Fibroblast of mammary gland (primary cell): Measurements from ENCODE around the gene MNS1.
"Not testable (repeated sequence)": the region's sequence is repeated elsewhere in the genome, so short reads cannot be mapped to it uniquely, and the experiment has no call there.

Source experiments
- DNase-seq: peaks from one replicate; pipeline ENCODE4 v3.0.0-alpha.2; 2010; ENCODE audit warnings: low read depth
- H3K4me3 ChIP-seq: 2 replicates; pipeline ENCODE4 v1.5.1; 2011; ENCODE audit warnings: low read depth, mild to moderate bottlenecking, low read length, moderate library complexity; ENCODE audit not compliant: control insufficient read depth
- CTCF ChIP-seq: conservative IDR thresholded peaks from 2 replicates; pipeline ENCODE4 v1.5.1; 2011; ENCODE audit warnings: low read depth, low read length, inconsistent platforms; ENCODE audit not compliant: control insufficient read depth, insufficient read depth

MNS1 gene

GRCh38 chr15:56491110-56491722, 26.3 kb upstream of the MNS1 start:
- H3K4me3 ChIP-seq, result no peak overlapping the region
- DNase-seq, result peak; percentile 78
- TF ChIP-seq CTCF, result peak; percentile 98

DNA sequence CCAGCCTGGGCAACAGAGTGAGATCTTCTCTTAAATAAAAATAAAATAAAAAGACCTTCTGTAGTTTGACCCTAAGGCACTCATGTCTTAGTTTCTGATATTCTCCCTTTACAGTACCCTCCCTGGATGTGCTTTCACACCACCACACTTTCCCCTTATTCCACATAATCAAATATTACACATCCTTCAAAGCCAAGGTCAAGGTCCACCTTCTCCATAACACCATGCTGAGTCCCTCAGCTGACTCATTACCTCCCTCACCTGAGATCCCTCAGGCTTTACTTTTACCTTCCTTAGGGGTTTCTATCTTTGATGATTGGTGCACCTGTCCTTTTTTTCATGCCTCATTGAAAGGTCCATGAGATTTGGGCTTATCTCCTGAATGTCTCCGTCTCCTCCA, 25.5 kb upstream of the MNS1 start:
- H3K4me3 ChIP-seq, result no peak overlapping the region
- DNase-seq, result no peak
- TF ChIP-seq CTCF, result no peak

DNA sequence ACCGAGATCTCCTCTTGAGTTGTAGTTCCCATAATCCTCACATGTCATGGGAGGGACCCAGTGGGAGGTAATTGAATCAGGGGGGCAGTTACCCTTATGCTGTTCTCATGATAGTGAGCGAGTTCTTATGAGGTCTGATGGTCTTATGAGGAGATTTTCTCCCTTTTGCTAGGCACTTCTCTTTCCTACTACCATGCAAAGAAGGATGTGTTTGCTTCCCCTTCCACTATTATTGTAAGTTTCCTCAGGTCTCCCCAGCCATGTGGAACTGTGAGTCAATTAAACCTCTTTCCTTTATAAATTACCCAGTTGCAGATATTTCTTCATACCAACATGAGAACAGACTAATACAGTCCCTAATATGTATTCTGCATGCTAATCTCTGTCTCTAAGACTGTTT, 21.3 kb upstream of the MNS1 start:
- H3K4me3 ChIP-seq, DNase-seq: not testable (repeated sequence)

GRCh38 chr15:56485426-56485825, 20.5 kb upstream of the MNS1 start:
- H3K4me3 ChIP-seq, DNase-seq: not testable (repeated sequence)

DNA sequence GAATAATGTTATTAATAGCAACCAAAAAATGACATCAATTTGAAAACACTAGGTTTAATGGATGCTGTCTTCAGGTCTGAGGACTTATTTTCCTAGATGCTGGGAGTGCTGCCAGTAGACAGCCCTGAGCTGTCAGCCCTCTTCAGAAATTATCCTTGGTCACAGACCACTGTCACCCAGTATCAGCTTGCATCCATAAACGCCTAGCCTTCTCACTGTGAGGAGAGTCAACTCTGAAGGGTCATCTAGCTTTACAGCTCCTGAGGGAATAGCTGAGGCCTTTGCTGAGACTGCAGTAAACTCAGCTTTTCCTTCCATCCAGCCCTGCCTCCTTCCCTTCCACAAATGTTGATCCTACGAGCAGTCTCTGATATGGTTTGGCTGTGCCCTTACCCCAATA, 19.4 kb upstream of the MNS1 start:
- TF ChIP-seq CTCF, result no peak
- DNase-seq, result no peak
- no peak overlapping the region for H3K4me3 ChIP-seq

GRCh38 chr15:56475351-56475750, 10.4 kb upstream of the MNS1 start:
- no peak overlapping the region for H3K4me3 ChIP-seq
- DNase-seq, result no peak
- TF ChIP-seq CTCF, result no peak

- no peak for TF ChIP-seq CTCF
- H3K4me3 ChIP-seq, result no peak overlapping the region
- no peak for DNase-seq
Observed at GRCh38 chr15:56473017-56473416, 8.1 kb upstream of the MNS1 start.

DNA sequence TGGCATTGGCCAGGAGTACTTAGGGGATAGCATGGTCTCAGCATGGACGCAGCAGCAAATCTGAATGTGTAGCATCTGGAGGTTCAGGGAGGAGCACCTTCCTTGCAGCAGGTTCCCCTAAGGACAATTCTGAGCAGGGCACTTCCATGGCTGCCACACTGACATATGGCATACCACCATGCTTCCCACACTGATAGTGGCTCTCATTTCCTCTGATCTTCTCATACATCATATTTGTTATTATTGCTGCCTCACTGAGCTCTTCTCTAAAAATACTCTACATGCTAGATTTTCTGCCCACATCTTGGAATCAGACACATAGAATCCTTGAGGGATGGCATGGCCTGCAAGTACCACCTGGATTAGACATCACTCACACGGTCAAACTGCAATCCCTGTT, 7.3 kb upstream of the MNS1 start:
- no peak for DNase-seq
- no peak for TF ChIP-seq CTCF

More for the DNA sequence above, 7.3 kb upstream of the MNS1 start:
- H3K4me3 ChIP-seq, result no peak overlapping the region
